NCI-H2081 (cell line): ENCODE data around the gene MAPK11.

Experiments
- DNase-seq, 2 experiments: peaks; one replicate each; lab custom pipeline; 2025; lab: John Stamatoyannopoulos, UW

MAPK11 gene

GRCh38 chr22:50260801-50261614, 9.2 kb downstream of the MAPK11 start:
- DNase-seq: peak; percentile 15 to 26

- DNase-seq: no peak
Observed at GRCh38 chr22:50260434-50260800, 9.8 kb downstream of the MAPK11 start.

GRCh38 chr22:50259302-50259701, 10.9 kb downstream of the MAPK11 start:
- DNase-seq: no peak

DNA sequence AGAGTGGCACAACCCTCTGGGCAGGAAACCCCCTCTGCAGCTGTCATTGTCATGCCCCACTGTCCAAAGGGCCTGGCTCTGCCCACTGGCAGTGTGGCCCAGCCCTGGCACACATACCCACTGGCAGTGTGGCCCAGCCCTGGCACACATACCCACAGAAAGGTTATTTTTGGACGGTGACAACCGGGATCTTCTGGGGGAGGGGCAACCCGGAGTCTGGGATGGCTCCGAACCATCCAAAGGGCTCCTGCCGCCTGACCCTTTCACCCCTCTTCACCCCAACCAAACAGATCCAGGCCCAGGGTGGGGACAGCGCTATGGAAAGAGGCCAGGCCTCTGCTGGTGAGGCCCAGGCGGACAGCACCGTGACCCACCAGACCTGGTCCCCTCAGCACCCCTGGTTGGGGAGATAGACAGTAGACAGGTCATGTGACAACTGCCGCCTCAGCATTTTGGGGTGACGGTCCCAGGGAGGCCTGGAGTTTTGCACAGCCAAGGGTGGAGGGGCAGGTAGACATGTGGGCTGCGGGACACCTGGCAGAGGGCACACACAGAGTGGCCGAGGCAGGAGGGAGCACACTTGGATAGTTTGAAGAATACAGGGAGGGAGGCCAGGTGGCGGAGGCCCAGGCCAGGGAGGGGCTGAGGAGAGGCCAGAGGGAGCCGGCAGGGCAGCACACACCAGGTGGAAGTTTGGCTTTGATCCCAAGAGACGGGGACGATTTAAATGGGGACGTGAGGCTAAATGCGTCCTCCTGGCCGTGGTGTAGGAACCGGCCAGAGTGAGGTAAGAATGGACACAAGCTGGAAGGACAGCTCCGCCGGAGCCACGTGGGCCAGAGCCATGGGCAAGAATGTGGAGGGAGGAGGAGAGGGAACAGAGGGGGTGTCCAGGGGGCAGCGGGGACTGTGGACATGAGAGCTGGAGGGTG, 11.6 kb downstream of the MAPK11 start:
- no peak for DNase-seq

DNA sequence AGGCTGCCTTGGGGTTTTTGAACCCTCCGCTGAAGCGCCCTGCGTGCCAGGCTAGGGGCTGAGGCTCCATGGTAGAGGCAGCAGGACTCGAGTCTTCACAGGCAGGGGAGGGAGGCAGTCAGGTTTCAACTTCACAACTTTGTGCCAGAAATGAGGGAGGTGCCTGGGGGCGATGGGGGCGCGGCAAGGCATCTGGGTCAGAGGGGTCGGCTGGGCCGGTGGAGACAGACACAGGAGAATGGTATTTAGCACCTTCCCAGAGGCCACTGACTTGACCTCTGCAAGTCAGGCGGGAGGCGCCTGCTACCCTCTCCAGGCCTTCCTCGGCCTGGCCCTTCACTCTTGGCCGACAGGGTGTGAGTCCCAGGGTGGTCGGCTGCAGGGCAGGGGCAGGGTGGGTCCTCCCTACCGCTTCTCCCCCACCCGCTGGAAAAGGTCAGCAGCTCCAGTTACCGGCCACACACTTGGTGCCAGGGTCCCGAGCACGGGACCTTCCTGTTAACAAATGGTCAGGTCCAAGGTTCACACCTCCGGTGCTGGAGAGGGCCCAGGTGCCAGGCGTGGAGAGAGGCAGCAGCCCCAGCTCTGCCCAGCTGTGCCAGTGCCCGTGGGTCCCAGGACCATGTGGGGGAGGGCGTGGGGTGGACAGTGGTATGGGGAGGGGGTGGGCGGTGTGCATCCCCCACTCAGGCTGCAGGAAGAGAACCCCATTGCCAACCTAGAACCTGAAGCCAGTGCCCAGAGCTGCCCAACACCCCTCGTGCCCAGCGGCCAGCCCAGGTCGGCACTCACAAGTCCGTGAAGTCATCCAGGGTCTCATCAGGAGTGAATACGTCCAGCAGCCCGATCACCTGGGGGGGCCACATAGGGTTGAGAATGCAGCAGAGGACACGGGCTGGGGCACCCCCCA, 12.5 kb downstream of the MAPK11 start:
- no peak for DNase-seq

GRCh38 chr22:50257041-50257440, 13.1 kb downstream of the MAPK11 start:
- no peak for DNase-seq

DNA sequence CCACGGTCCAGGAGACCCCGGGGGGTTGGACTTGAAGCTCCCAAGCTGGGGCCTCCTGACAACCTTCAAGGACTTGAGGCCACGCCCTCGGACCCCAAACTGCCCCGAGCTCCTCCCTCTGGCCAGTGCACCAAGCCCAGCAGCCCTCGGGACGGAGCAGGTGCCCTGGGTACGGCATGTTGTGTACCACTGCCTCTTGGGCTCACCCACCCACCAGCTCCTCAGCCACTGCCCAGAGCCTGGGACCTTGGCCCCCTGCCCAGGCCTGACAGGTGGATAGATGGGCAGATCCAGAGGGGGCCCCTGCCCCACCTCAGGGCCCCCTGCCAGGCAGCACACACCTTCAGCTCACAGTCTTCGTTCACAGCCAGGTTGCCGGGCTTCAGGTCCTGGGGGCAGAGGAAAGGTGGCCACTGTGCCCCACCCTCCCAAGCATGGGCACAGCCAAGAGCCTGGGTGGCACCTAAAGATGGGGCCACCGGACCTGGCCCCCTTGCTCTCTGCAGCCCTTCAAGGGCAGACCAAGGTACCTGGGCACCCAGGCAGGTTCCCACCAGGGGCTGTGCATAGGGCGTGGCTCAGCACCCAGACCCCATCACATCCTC, 13.8 kb downstream of the MAPK11 start:
- no peak for DNase-seq

- no peak for DNase-seq
Observed at GRCh38 chr22:50255607-50256006, 14.6 kb downstream of the MAPK11 start.

- no peak for DNase-seq
Observed at GRCh38 chr22:50255099-50255498, 15.1 kb downstream of the MAPK11 start.

GRCh38 chr22:50253941-50254340, 16.2 kb downstream of the MAPK11 start:
- no peak for DNase-seq

DNA sequence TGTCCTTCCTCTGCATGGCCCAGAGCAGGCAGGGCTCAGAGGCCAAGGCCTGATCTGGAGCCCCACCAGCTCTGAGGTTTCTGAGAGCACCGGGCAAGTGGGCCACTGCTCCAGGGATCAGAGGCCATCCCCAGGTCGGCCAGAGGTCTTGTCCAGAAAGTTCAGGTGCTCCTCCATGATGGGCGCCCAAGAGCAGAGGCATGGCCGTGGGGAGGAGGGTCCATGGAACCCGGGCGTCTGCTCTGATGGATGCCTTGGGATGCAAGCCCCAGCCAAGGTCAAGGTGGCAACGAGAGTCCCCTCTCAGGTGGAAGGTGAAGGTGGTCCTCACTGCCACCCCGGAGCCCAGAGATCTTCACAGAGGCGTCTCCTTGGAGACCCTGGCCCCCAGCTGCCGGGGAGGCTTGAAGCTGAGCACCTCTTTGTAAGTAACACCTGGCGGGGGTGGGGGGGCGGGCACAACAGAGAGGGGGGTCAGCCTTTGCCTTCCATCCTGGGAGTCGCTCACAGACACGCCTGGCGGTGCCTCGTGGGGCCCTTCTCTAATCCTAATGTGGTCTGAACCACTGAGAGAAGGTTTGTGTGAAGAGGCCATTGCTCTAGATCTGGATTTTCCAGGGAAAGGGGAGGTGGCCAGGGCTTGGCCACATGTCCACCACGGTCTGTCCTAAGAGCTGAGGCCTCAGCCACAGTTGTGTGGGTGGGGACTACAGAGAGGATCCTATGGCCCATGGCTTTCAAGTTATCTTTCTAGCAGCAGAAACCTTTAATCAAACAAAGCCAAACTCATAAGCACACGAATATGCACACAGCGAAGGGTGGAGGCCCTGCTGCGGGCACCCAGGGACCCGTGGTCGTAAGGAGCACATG, 16.9 kb downstream of the MAPK11 start:
- no peak for DNase-seq

DNA sequence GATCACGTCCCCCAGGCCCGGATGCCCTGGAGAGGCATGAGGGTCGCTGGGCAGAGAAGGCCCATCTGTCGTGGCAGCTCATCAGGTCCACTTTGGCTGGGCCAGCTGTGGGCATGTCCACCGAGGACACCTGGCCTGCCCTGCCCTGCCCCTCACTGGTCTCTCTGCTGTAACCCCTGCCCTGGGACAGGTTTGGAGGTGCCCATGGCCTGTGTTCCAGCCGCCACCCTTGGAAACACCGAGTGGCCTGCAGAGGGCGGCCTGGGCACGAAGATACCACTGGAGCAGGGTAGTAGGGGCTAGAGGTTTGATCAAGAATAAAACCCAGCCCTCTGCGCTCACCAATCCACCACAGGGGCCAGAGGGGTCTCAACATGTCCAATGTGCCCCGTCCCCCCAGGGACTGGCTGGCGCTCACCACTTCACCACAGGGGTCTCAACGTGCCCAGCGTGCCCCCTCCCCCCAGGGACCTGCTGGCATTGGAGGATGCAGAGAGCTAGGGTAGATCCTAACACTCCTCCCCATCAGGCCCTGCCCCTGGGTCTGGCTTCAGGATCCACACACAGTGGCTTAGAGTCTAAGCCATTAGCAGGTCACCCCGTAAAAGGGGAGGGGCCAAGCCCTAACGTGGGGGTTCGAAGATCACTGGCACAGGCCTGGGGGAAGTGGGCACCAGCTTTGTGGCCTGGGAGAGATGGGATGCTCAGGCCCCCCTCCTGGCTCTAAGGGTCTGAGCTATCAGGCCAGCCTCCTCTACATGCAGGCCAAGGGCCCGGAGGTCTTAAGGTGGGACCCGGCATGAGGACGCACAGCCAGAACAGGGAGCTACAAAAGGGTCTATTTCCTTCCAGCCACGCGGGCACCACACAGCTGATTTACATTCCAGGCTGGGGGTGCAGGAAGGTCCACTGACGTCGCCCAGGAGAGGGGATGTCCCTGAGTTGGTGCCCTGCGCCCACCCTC, 17.8 kb downstream of the MAPK11 start:
- DNase-seq: peak in 1 of 2 experiments; percentile 31

DNA sequence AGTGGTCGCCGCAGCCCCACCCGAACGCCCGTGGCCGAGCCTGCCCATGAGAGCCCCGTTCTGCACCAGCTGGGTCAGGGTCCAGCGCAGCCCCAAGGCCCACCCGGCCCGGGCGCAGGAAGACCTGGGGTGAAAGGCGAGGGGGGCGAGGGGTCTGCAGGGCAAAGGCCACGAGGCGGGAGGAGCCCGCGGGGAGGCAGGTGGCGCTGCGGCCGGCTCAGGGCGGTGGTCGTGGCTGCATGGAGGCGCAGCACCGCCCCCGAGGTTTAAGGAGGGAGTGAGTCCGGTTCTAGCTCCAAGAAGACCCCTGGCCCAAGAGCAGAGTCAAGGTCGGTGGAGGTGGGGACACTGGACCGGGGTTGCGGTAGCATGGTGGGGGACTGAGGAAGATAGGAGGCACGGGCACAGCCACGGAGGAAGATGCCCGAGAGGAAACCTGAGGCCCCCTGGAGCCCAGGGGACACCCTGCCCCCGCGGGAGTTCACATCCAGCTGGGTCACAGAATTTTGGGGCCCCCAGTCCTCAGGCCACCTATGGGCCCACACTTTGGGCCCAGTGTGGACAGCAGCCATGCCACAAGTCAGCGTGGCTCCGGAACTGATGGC, 18.6 kb downstream of the MAPK11 start:
- no peak for DNase-seq

DNA sequence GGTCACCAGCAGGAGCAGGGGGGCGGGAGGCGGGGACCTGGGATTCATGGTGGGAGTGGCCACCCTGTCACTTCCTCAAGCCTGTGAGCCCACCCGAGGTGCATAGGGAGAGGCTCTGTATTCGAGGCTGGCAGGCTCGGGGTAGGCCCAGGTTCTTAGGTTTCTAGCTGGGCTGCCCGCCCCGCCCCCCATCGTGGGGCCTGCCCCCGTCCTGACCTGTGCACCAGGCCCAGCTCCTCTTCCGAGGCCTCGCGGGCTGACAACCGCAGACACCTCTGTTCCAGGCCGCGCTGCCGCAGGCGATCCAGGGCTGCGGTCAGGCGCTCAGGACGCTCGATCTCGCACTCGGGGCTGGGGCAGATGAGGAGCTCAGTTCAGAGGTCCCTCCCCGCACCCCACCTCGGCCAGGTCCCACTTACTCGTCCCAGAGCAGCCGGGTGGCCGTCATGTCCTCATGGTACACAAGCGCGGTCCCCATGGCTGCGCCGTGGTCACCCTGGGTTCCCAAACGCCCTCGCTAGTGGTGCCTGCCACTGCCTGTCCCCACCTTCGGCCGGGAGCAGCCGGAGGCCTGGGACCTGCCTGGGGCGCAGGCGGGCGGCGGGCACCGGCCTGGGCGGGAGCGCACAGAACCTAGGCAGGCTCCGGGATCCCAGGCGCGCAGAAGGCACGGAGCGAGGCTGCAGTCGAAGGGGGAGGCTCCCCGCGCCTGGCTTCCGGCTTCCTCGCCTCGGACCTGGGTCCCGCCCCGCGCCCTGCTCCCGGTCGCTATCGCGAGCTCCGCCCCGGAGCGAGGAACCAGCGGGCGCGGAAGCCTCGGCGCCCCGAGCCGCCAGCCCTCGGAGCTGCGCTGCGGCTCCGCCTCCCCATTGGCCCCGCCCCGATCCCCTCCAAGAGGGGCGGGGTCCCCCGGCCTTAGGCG, 19.4 kb downstream of the MAPK11 start, which contains the start of gene HDAC10:
HDAC10 (minus strand) TSS at position 711 of the 922 bp plus-strand sequence; CDS start at position 478, 233 bp downstream.
- DNase-seq: peak; percentile 51 to 71

DNA sequence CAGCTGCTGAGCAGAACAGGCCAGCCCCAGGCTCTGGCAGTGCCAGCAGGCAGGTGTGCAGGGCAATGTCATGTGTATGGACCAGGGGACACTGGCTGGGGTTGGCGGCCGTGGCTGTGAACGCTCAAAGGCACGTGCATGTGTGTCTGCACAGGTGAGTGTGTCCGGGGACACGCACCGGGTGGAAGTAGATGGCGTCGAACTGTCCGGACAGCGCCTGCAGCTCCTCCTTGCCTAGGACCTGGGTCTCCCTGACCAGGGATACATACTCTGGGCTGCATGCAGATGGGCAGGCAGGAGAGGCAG, 20.0 kb downstream of the MAPK11 start:
- DNase-seq: no peak

DNA sequence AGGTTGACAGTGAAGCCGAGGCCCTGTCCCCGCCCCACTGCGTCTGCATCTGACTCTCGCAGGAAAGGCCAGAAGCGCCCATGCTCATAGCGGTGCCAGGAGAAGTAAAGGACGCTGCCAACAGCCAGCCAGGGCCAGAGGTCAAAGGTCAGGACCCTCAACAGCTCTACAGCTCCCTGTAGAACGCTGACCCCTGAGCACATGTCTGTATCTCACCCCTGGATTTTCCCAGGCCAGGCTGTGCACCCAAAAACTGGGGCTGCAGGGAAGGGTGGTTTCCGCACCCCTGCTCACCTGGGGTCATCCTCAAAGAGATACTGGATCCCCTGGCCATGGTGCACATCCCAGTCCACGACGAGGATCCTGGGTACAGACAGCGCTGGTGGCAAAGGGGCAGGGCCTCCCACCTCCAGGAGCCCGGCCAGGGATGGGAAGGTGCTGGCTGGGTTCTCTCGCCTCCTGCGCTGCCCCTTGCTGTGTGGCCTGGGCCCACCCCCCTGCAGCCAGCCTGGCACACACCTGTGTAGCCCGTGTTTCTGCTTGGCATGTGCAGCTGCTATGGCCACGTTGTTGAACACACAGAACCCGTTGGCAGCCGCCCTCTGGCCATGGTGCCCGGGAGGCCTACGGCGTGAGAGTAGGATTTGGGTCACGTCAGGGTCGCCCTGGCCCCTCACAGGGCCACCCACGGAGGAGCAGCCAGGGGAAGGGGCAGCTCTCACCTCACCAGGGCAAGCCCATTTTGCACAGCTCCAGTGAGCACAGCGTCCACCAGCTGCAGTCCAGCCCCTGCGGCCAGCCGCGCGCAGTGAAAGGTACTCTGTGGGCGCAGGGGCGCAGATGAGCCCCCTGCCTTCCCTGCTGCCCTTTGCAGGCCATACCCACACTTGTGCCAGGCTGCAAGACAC, 20.6 kb downstream of the MAPK11 start:
- no peak for DNase-seq
